ENCODE measurements around the gene TEAD1. TPM values are rescaled to one million over a fixed set of nuclear protein-coding genes. Genes with fewer than 3 reads are reported as not detected.
A peak's percentile ranks its signal among the peaks of the same experiment; 100 is the strongest.

The TEAD1 gene
- total and polyA plus RNA-seq, 9 of the 15 experiments (the other 6 are each of a cell fraction or from before 2014, with no cell fraction given), result 1.7 to 17.7 (median 10.8) TPM

- TF ChIP-seq, protein P1, sequence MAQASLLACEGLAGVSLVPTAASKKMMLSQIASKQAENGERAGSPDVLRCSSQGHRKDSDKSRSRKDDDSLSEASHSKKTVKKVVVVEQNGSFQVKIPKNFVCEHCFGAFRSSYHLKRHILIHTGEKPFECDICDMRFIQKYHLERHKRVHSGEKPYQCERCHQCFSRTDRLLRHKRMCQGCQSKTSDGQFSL (CRISPR knock-in tag; IDR thresholded peaks at IDR 0.05), result no peak
- TF ChIP-seq, protein P1 (tag; IDR thresholded peaks at IDR 0.05), result no peak
- TF ChIP-seq, protein P2, sequence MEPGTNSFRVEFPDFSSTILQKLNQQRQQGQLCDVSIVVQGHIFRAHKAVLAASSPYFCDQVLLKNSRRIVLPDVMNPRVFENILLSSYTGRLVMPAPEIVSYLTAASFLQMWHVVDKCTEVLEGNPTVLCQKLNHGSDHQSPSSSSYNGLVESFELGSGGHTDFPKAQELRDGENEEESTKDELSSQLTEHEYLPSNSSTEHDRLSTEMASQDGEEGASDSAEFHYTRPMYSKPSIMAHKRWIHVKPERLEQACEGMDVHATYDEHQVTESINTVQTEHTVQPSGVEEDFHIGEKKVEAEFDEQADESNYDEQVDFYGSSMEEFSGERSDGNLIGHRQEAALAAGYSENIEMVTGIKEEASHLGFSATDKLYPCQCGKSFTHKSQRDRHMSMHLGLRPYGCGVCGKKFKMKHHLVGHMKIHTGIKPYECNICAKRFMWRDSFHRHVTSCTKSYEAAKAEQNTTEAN (CRISPR knock-in tag; IDR thresholded peaks at IDR 0.05), result no peak
- no peak for TF ChIP-seq SMARCB1 (IDR thresholded peaks at IDR 0.05; ENCODE audit: insufficient read length, low read depth)
- TF ChIP-seq ARID2 (IDR thresholded peaks at IDR 0.05), result no peak
- no peak for TF ChIP-seq ZNF12 (CRISPR knock-in tag; IDR thresholded peaks at IDR 0.05)
- TF ChIP-seq PHB (CRISPR knock-in tag; IDR thresholded peaks at IDR 0.05), result no peak
- TF ChIP-seq MIER1 (IDR thresholded peaks at IDR 0.05; ENCODE audit: low read depth), result no peak
- TF ChIP-seq NCOA2 (IDR thresholded peaks at IDR 0.05; ENCODE audit: partially characterized antibody in 2 of 2), result no peak
- TF ChIP-seq PML (IDR thresholded peaks at IDR 0.05; ENCODE audit: low read length), result peak; percentile 83
- TF ChIP-seq ATF7 (IDR thresholded peaks at IDR 0.05), result no peak
- no peak for TF ChIP-seq CTCFL (IDR thresholded peaks at IDR 0.05; ENCODE audit: borderline replicate concordance, insufficient read depth, low read depth, low read length, poor library complexity, severe bottlenecking)
- TF ChIP-seq, protein P3, sequence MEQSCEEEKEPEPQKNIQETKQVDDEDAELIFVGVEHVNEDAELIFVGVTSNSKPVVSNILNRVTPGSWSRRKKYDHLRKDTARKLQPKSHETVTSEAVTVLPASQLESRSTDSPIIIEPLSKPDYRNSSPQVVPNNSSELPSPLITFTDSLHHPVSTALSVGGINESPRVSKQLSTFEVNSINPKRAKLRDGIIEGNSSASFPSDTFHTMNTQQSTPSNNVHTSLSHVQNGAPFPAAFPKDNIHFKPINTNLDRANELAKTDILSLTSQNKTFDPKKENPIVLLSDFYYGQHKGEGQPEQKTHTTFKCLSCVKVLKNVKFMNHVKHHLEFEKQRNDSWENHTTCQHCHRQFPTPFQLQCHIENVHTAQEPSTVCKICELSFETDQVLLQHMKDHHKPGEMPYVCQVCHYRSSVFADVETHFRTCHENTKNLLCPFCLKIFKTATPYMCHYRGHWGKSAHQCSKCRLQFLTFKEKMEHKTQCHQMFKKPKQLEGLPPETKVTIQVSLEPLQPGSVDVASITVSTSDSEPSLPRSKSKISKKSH (CRISPR knock-in tag; IDR thresholded peaks at IDR 0.05), result no peak
- TF ChIP-seq, protein P4, sequence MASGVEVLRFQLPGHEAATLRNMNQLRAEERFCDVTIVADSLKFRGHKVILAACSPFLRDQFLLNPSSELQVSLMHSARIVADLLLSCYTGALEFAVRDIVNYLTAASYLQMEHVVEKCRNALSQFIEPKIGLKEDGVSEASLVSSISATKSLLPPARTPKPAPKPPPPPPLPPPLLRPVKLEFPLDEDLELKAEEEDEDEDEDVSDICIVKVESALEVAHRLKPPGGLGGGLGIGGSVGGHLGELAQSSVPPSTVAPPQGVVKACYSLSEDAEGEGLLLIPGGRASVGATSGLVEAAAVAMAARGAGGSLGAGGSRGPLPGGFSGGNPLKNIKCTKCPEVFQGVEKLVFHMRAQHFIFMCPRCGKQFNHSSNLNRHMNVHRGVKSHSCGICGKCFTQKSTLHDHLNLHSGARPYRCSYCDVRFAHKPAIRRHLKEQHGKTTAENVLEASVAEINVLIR (CRISPR knock-in tag; IDR thresholded peaks at IDR 0.05), result no peak
- TF ChIP-seq HDAC6 (IDR thresholded peaks at IDR 0.05; ENCODE audit: low read depth, low read length), result no peak
- no peak for TF ChIP-seq CHD1 (IDR thresholded peaks at IDR 0.05; ENCODE audit: low read length)
- TF ChIP-seq ERF (CRISPR knock-in tag; IDR thresholded peaks at IDR 0.05), result no peak
- TF ChIP-seq TEAD4 (IDR thresholded peaks at IDR 0.05; ENCODE audit: low read length), result peak; percentile 66
- no peak for TF ChIP-seq TEAD4 (CRISPR knock-in tag; IDR thresholded peaks at IDR 0.05; ENCODE audit: borderline replicate concordance)
- TF ChIP-seq SMARCA4 (IDR thresholded peaks at IDR 0.05), result no peak
- no peak for TF ChIP-seq PRMT5 (CRISPR knock-in tag; IDR thresholded peaks at IDR 0.05)
- TF ChIP-seq POLR2A (conservative IDR thresholded peaks at IDR 0.05), result peak; percentile 85
- no peak for TF ChIP-seq MTA2 (IDR thresholded peaks at IDR 0.05; ENCODE audit: low read depth)
These were observed 90.1 kb downstream of the TEAD1 start (continued) for GRCh38 chr11:12764187-12764914.
